ENCODE data around the gene EDIL3. TPM values are rescaled to one million over a fixed set of nuclear protein-coding genes. Genes with fewer than 3 reads are reported as not detected.

EDIL3 gene
- total RNA-seq, 4 donors from 2014 or later, result 12.2 to 26.9 (median 16.1) TPM

DNA sequence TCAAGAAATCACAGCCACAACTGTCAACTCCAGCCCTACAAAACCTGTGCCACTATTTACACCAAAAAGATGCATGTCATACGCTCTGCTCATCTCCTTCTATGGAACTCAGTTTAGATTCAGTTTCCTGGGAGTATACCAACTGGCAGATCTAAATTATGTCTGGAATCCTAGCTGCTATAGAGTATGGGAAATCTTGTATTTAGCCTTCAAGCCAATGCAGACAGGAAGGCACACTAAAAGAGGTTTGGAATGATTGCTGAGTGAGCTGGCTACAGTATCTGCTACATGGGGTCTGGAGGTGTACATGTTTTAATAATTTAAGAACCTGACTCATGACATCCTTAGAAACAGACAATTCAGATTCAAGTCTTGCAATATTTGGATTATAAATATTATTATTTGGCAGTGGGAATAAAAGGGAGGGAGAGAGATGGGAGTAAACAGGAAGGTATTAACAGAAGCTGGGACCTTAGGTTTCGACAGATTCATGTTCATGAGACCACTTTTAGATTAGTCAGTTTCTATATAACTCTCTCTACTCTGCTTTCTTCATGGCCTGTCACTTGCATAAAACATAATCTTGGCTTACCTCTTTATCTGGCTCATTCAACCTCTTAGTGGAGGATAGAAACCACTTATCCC is 485.2 kb downstream of the EDIL3 start:
- H3K9me3 ChIP-seq, result no peaks in the 10 kb centered on the region
- no peak for TF ChIP-seq EP300 (IDR thresholded peaks at IDR 0.05)
- no peak for TF ChIP-seq CTCF (IDR thresholded peaks at IDR 0.05)
- TF ChIP-seq POLR2A (IDR thresholded peaks at IDR 0.05), result no peak
- TF ChIP-seq POLR2AphosphoS5 (IDR thresholded peaks at IDR 0.05), result no peak
- WGBS, 2 donors (ENCODE audit: low coverage in 1 of 2), result 40 to 55% methylated on average over 2 of the region's 2 CpGs

DNA sequence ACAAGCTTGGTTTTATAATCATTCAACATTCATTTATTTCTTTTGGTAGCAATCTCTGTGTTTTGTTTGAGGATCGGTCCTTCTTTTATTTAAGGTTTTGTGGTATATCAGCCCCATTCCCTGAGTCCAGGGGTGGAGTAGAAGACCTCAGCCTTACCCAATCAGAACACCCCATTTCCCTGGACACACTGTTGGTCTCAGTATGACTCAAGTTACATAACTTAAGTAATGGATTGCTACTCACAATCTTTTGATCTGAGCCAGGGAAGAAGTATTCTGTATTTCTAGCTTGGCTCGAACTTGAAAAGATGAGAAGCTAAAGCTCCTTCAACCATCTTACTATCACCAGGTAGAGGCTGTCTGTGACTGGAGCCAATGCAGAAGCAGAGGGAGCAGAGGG is 488.8 kb downstream of the EDIL3 start:
- no peaks in the 10 kb centered on the region for H3K27me3 ChIP-seq
- H3K4me3 ChIP-seq, result no peak overlapping the region
- TF ChIP-seq POLR2AphosphoS5 (IDR thresholded peaks at IDR 0.05), result no peak
- TF ChIP-seq EP300 (IDR thresholded peaks at IDR 0.05), result no peak
- no peak for TF ChIP-seq POLR2A (IDR thresholded peaks at IDR 0.05)
- no peak for TF ChIP-seq CTCF (IDR thresholded peaks at IDR 0.05)
- H3K27ac ChIP-seq, result no peak overlapping the region
- H3K4me1 ChIP-seq, result no peaks in the 10 kb centered on the region
- ATAC-seq, result no peak
- WGBS, 2 donors (ENCODE audit: low coverage in 1 of 2), result 85 to 94% methylated on average over 2 of the region's 2 CpGs
- H3K9me3 ChIP-seq, result no peaks in the 10 kb centered on the region
- no peaks in the 10 kb centered on the region for H3K36me3 ChIP-seq

More for the DNA sequence above, 485.2 kb downstream of the EDIL3 start:
- no peaks in the 10 kb centered on the region for H3K4me1 ChIP-seq
- H3K27ac ChIP-seq, result no peak overlapping the region
- no peaks in the 10 kb centered on the region for H3K36me3 ChIP-seq
- no peak overlapping the region for H3K4me3 ChIP-seq
- no peak for ATAC-seq
- H3K27me3 ChIP-seq, result no peaks in the 10 kb centered on the region

GRCh38 chr5:83891261-83891660 is 493.4 kb downstream of the EDIL3 start:
- 13 to 26% methylated on average over 2 of the region's 2 CpGs for WGBS, 2 donors (ENCODE audit: low coverage in 1 of 2)
- no peak for ATAC-seq
- Histone ChIP-seq H3K9me3 (no peaks in the 10 kb centered on the region), H3K36me3 (no peaks in the 10 kb centered on the region), H3K4me1 (no peaks in the 10 kb centered on the region), H3K27ac (no peak overlapping the region), H3K27me3 (no peaks in the 10 kb centered on the region), H3K4me3 (no peak overlapping the region)
- TF ChIP-seq CTCF (IDR thresholded peaks at IDR 0.05) (no peak), EP300 (IDR thresholded peaks at IDR 0.05) (no peak)

Small RNA genes lying within 50 kb of the gene (small RNA-seq; reads per million reads assigned to genes)
- 0 reads per million in 4 donors for gene RNU6-448P

Measured in gastroesophageal sphincter (tissue), 4 donors.